Stomach (tissue), 4 donors: ENCODE results near the gene REPS2.

ENCODE experiments used
- CTCF ChIP-seq, 7 experiments: fragments of 450-650 bp in 4 of 7; fragments of 200-600 bp in 3 of 7; sonication (generic) in 3 of 7; IDR thresholded peaks; one replicate each; pipeline ENCODE4 v1.5.1; 2016 to 2019; ENCODE audit warnings: antibody characterized with exemption in 7 of 7, control low read depth in 2 of 7, mild to moderate bottlenecking in 1 of 7
- POLR2AphosphoS5 ChIP-seq, 3 donors: sonication (generic); formaldehyde crosslinking; IDR thresholded peaks; one replicate each; pipeline ENCODE4 v1.6.1; 2016; ENCODE audit warnings: antibody characterized with exemption in 3 of 3

GRCh38 chrX:16983051-16983450 is 36.6 kb downstream of the REPS2 start:
- no peak for TF ChIP-seq CTCF (IDR thresholded peaks at IDR 0.05)
- TF ChIP-seq POLR2AphosphoS5 (IDR thresholded peaks at IDR 0.05) = no peak
